ENCODE measurements around the gene L3MBTL4.

Gene L3MBTL4

DNA sequence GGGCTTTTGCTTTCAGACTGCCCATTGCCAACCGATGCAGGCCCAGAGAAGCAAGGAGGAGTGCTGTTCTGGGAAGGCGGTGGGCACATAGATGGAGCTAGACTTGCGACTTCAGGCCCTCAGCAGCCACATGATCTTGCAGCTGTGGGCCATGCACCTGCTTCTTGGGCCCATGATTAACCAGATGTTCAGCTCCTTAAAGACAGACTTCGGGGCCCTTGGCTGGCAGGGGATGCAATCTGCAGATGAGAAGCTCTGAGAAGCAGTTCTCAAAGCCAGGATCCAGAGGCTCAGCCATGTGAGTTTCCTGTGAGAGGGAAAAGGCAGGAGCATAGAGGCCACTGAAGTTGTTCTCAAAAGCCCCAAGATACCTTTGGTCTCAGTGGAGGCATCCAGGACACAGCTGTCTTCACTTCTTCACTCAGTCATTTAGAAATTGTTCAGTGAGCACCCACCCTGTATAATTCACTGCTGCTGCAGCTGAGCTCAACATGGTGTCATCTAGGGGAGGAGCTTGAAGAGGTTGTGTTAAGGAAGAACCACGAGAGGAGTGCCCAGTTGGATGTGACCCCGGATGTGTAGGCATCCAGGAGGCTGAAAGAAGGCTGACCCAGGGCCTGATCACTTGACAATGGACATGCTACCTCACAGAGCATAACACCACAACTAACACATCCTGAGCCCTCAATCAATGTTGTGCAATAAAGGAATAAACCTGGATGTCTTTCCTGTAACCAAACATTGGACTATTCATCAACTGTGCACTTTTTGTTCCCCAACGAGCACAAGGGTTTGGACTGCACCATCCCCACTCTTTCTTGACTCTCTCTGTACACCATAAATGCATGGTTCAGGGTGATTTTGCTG, 474.7 kb downstream of the L3MBTL4 start:
- DNase-seq (ENCODE audit: low read depth), result no peak
- H3K4me3 ChIP-seq (ENCODE audit: control insufficient read depth, low read depth, low read length), result no peak overlapping the region
- TF ChIP-seq, protein P1, sequence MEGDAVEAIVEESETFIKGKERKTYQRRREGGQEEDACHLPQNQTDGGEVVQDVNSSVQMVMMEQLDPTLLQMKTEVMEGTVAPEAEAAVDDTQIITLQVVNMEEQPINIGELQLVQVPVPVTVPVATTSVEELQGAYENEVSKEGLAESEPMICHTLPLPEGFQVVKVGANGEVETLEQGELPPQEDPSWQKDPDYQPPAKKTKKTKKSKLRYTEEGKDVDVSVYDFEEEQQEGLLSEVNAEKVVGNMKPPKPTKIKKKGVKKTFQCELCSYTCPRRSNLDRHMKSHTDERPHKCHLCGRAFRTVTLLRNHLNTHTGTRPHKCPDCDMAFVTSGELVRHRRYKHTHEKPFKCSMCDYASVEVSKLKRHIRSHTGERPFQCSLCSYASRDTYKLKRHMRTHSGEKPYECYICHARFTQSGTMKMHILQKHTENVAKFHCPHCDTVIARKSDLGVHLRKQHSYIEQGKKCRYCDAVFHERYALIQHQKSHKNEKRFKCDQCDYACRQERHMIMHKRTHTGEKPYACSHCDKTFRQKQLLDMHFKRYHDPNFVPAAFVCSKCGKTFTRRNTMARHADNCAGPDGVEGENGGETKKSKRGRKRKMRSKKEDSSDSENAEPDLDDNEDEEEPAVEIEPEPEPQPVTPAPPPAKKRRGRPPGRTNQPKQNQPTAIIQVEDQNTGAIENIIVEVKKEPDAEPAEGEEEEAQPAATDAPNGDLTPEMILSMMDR (conservative IDR thresholded peaks at IDR 0.05; ENCODE audit: control insufficient read depth, insufficient read depth, low read depth, low read length), result no peak

DNA sequence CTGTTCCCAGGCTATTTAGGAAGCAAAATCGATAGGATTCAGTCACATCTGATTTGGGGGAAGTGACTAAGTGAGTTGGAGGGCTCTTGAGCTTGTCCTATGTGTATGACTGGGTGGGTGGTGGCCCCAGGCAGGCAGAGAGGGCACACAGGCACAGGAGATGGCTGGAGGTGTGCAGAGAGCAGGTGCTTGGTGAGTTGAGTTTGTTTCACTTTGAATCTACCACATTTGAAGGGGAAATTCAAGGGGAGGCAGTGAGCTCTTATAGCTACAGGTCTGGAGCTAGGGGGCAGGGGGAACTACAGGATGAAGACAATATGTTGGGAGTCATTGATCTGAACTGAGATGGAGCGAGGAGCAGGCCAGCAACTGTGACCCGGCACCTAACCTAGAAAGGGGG, 476.9 kb downstream of the L3MBTL4 start:
- H3K4me3 ChIP-seq (ENCODE audit: control insufficient read depth, low read depth, low read length), result no peak overlapping the region
- no peak for DNase-seq (ENCODE audit: low read depth)
- TF ChIP-seq, protein P1 (conservative IDR thresholded peaks at IDR 0.05; ENCODE audit: control insufficient read depth, insufficient read depth, low read depth, low read length), result no peak

DNA sequence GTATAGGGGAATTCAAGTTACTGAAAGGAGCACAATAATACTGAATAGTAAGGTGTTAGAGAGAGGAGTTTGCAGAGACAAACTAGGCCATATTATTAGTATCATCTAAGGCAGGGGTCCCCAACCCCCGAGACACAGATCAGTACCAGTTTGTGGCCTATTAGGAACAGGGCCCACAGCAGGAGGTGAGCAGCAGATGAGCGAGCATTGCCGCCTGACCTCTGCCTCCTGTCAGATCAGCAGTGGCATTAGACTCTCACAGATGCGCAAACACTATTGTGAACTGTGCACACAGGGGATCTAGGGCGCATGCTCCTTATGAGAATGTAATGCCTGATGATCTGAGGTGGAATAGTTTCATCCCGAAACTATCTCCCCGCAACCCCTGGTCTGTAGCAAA, 477.6 kb downstream of the L3MBTL4 start:
- TF ChIP-seq, protein P1 (conservative IDR thresholded peaks at IDR 0.05; ENCODE audit: control insufficient read depth, insufficient read depth, low read depth, low read length), result no peak
- DNase-seq (ENCODE audit: low read depth), result no peak
- H3K4me3 ChIP-seq (ENCODE audit: control insufficient read depth, low read depth, low read length), result no peak overlapping the region

DNA sequence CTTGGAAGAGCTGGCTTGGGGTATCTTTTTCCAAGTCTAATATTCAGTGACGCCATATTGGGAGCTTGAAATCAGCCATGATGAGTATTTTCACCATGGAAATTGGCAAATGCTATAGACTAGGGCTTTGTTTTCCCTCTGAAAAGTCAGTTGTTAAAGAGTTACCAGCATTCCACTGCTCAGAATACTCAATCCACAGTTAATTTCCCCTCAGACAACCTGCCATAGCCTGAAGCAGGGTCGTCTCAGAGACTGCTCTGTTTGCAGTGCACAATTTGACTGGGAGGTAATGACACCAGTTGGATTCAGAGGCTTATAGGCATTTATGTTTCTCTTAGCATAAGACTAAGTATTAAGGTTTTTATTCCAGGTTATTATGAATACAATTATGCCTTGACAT, 483.9 kb downstream of the L3MBTL4 start:
- TF ChIP-seq, protein P1 (conservative IDR thresholded peaks at IDR 0.05; ENCODE audit: control insufficient read depth, insufficient read depth, low read depth, low read length), result no peak
- no peak overlapping the region for H3K4me3 ChIP-seq (ENCODE audit: control insufficient read depth, low read depth, low read length)
- DNase-seq (ENCODE audit: low read depth), result no peak

DNA sequence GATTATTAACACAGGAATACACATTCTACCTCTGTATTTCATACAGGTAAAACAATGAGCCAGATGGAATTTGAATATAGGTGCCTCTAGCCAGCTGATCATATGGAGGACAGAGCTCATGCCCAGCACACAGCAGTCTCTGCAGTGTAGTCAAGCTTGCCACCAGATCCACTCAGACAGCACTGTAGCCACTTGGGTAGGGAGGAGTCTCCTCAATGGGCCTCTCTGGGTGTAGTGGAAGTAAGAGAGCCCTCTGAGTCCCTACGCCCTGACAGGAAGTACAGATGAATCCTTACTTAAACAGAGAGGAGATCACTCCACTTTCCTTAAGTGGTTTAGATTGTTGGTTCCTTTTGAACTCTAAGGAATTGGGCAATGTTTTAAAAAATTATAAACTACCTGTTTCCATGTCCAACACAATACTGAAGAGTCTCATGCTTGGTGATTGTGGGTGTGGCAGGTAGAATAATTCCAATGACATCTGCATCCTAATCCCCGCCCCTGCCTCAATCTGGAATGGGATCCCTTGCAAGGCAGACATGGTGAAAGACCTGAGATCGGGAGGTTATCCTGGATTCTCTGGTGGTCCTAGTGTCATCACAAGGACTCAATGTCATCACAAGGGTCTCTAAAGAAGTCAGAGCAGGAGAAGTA, 496.4 kb downstream of the L3MBTL4 start:
- TF ChIP-seq, protein P1 (conservative IDR thresholded peaks at IDR 0.05; ENCODE audit: control insufficient read depth, insufficient read depth, low read depth, low read length), result no peak
- H3K4me3 ChIP-seq (ENCODE audit: control insufficient read depth, low read depth, low read length), result no peak overlapping the region
- DNase-seq (ENCODE audit: low read depth), result no peak

DNA sequence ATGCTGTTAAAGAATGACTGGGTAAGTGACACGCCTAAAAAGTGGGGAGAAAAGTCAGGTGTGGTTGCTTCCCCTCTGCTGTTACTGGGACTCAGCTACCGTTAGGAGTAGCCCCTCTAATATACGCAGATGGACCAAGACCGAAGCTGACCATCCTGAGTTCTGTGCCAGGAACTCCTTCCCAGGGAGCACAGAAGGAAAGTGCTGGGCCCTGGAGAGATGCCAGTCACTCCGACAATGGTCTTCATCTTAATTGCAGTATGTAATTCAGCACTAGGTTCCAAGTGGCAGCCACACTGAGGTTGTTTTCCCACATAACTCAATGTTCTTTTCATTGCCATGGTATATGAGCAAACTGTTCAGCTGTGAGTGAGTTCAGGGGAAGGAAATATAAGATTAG, 499.8 kb downstream of the L3MBTL4 start:
- TF ChIP-seq, protein P1 (conservative IDR thresholded peaks at IDR 0.05; ENCODE audit: control insufficient read depth, insufficient read depth, low read depth, low read length), result no peak

More for the DNA sequence above, 499.8 kb downstream of the L3MBTL4 start:
- H3K4me3 ChIP-seq (ENCODE audit: control insufficient read depth, low read depth, low read length), result no peak overlapping the region
- DNase-seq (ENCODE audit: low read depth), result no peak

All from fibroblast of mammary gland (primary cell).